ENCODE measurements around the gene PDE8A. TPM values are rescaled to one million over a fixed set of nuclear protein-coding genes. Genes with fewer than 3 reads are reported as not detected.

The PDE8A gene
- total and polyA plus RNA-seq, 2 donors (not counting 3 experiments of a cell fraction or from before 2014, with no cell fraction given): 21.3 to 45.7 TPM

DNA sequence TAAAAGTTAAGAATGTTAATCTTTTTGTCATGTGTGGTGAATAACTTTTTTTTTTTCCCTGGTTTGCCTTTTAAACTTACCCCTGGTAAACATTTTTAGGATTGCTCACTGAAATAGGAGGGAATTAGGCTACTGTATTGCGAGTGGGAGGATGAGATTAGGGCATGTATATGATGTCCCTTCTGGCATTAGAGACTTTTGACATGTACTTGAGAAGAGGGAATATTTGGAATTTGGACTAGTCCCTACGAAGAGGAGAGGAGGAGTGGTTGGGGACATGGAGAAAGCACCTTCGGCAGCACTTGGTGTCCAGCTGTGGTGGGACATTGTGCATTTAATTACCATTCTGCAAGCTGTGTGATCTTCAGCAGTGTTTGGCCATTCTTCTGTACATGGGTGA is 25.0 kb downstream of the PDE8A start:
- H4K20me1 ChIP-seq (replicated peaks; ENCODE audit: control insufficient read depth, extremely low read depth, insufficient read depth, low read length): no peaks in the 10 kb centered on the region
- TF ChIP-seq MYC (IDR thresholded peaks at IDR 0.05; ENCODE audit: low read depth, low read length): no peak
- TF ChIP-seq FOS (IDR thresholded peaks at IDR 0.05; ENCODE audit: borderline replicate concordance, insufficient read depth, low read length): no peak
- no peak for TF ChIP-seq GATA2 (IDR thresholded peaks at IDR 0.05; ENCODE audit: insufficient read depth, insufficient read length, low read depth, low read length)
- no peak for TF ChIP-seq JUN (IDR thresholded peaks at IDR 0.05; ENCODE audit: borderline replicate concordance, insufficient read depth, insufficient read length, low read depth)
- TF ChIP-seq, protein P1, sequence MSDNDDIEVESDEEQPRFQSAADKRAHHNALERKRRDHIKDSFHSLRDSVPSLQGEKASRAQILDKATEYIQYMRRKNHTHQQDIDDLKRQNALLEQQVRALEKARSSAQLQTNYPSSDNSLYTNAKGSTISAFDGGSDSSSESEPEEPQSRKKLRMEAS (IDR thresholded peaks at IDR 0.05; ENCODE audit: insufficient read depth, insufficient read length): no peak
- TF ChIP-seq POLR2AphosphoS5 (IDR thresholded peaks at IDR 0.05; ENCODE audit: insufficient read depth, low read depth, low read length): no peak
- no peak for TF ChIP-seq EZH2 (IDR thresholded peaks at IDR 0.05; ENCODE audit: borderline replicate concordance, low read depth, low read length, severe bottlenecking)
- TF ChIP-seq POLR2A (IDR thresholded peaks at IDR 0.05; ENCODE audit: low read depth, low read length): no peak
- TF ChIP-seq, protein P2, sequence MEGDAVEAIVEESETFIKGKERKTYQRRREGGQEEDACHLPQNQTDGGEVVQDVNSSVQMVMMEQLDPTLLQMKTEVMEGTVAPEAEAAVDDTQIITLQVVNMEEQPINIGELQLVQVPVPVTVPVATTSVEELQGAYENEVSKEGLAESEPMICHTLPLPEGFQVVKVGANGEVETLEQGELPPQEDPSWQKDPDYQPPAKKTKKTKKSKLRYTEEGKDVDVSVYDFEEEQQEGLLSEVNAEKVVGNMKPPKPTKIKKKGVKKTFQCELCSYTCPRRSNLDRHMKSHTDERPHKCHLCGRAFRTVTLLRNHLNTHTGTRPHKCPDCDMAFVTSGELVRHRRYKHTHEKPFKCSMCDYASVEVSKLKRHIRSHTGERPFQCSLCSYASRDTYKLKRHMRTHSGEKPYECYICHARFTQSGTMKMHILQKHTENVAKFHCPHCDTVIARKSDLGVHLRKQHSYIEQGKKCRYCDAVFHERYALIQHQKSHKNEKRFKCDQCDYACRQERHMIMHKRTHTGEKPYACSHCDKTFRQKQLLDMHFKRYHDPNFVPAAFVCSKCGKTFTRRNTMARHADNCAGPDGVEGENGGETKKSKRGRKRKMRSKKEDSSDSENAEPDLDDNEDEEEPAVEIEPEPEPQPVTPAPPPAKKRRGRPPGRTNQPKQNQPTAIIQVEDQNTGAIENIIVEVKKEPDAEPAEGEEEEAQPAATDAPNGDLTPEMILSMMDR (IDR thresholded peaks at IDR 0.05; ENCODE audit: extremely low read depth in 1 of 2, insufficient read depth in 1 of 2, low read depth in 1 of 2, low read length in 2 of 2): no peak
- ChIA-PET POLR2A (no interaction called here), CTCF (interaction anchor here (1.0 to 6.5 kb wide), 3 partner anchors 14 to 52 kb away, joined by 3 to 70 read pairs (median 19); partner anchors contain the start of gene PDE8A)
- H3K9me1 ChIP-seq (replicated peaks; ENCODE audit: control insufficient read depth, extremely low read depth, insufficient read depth, low read length): no peaks in the 10 kb centered on the region
- peaks cover 22% of the 10 kb centered on the region for H3K79me2 ChIP-seq (ENCODE audit: control insufficient read depth, insufficient read depth, low read length)
- no peaks in the 10 kb centered on the region for H3K36me3 ChIP-seq (ENCODE audit: control insufficient read depth in 2 of 2, extremely low read depth in 1 of 2, insufficient read depth in 2 of 2, low read length in 2 of 2)
- H3K9ac ChIP-seq (replicated peaks; ENCODE audit: extremely low read depth, insufficient read depth, low read length): no peak overlapping the region
- no peaks in the 10 kb centered on the region for H3K9me3 ChIP-seq (replicated peaks; ENCODE audit: control insufficient read depth, insufficient read depth, low read length)
- no peak overlapping the region for H3K27ac ChIP-seq (ENCODE audit: insufficient read depth, low read depth, low read length)
- BruUV-seq (replicated peaks): no TSS peak
- dilution Hi-C loops (cut with MboI; ENCODE audit: extremely low pct_ligation_motif_present, low sequenced_read_pairs) (no loop called here), intact Hi-C loops (cut with micrococcal nuclease) (no loop called here)
- H3K4me2 ChIP-seq (ENCODE audit: insufficient read depth, low read length): no peak overlapping the region
- no peak overlapping the region for H2AFZ ChIP-seq (ENCODE audit: low read depth, low read length)
- peaks cover 12% of the 10 kb centered on the region for H3K4me1 ChIP-seq (ENCODE audit: control insufficient read depth, extremely low read depth, insufficient read depth, low read length)
- FAIRE-seq: no peak
- no peaks in the 10 kb centered on the region for H3K27me3 ChIP-seq (ENCODE audit: control insufficient read depth in 2 of 2, insufficient read depth in 2 of 2, low read length in 2 of 2)
- H3K4me3 ChIP-seq (replicated peaks in 1 of 3; ENCODE audit: insufficient read depth in 1 of 3, low read depth in 1 of 3, low read length in 3 of 3): no peak overlapping the region
- no peak for DNase-seq (ENCODE audit: low read depth, low spot score)
